ENCODE results near the gene COIL. TPM values are rescaled to one million over a fixed set of nuclear protein-coding genes. Genes with fewer than 3 reads are reported as not detected.

COIL gene
- total and polyA plus RNA-seq, 2 donors (not counting 3 experiments of a cell fraction or from before 2014, with no cell fraction given) = 4.2 to 20.6 TPM

DNA sequence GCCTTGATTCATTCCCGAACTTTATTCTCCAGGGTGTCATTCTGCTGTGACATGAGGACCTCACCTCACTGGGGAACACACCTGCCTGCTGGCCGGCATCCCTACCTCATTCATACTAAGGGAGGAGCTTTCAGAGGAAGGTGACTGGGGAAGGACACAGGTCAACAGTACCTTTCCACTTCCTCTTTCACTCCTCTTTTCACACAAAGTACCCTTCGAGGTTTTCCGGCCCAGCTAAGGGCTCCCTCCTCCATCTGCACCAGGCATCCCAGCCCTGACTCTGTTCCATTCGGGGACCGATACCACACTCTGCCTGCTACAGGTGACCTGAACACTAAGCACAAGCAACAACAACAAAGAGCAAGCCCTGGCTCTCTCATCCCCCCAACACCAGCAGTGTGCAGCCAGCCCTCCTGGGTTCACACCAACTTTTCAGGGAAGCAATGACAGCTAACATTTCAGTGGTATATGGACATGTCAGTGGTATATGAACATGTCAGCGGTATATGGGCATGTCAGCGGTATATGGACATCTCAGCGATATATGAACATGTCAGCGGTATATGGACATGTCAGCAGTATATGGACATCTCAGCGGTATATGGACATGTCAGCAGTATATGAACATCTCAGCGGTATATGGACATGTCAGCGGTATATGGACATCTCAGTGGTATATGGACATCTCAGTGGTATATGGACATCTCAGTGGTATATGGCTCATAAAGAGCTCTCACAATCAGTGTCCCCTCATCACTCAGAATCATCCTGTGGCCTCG, 63.0 kb downstream of the COIL start:
- no TSS peak for BruUV-seq (replicated peaks)
- Histone ChIP-seq H3K9ac (replicated peaks; ENCODE audit: extremely low read depth, insufficient read depth, low read length) (no peak overlapping the region), H3K4me1 (ENCODE audit: control insufficient read depth, extremely low read depth, insufficient read depth, low read length) (peaks cover 27% of the 10 kb centered on the region), H3K9me1 (replicated peaks; ENCODE audit: control insufficient read depth, extremely low read depth, insufficient read depth, low read length) (no peaks in the 10 kb centered on the region), H3K4me2 (ENCODE audit: insufficient read depth, low read length) (no peak overlapping the region), H3K27ac (ENCODE audit: insufficient read depth, low read depth, low read length) (no peak overlapping the region), H3K4me3 (replicated peaks in 1 of 3; ENCODE audit: insufficient read depth in 1 of 3, low read depth in 1 of 3, low read length in 3 of 3) (no peak overlapping the region), H3K79me2 (ENCODE audit: control insufficient read depth, insufficient read depth, low read length) (peaks cover 8% of the 10 kb centered on the region), H4K20me1 (replicated peaks; ENCODE audit: control insufficient read depth, extremely low read depth, insufficient read depth, low read length) (no peaks in the 10 kb centered on the region), H2AFZ (ENCODE audit: low read depth, low read length) (no peak overlapping the region), H3K9me3 (replicated peaks; ENCODE audit: control insufficient read depth, insufficient read depth, low read length) (no peaks in the 10 kb centered on the region), H3K36me3 (ENCODE audit: control insufficient read depth in 2 of 2, extremely low read depth in 1 of 2, insufficient read depth in 2 of 2, low read length in 2 of 2) (peaks cover 17 to 49% of the 10 kb centered on the region in 2 experiments), H3K27me3 (ENCODE audit: control insufficient read depth in 2 of 2, insufficient read depth in 2 of 2, low read length in 2 of 2) (no peaks in the 10 kb centered on the region)
- dilution Hi-C loops (cut with MboI; ENCODE audit: extremely low pct_ligation_motif_present, low sequenced_read_pairs) (no loop called here), intact Hi-C loops (cut with micrococcal nuclease) (no loop called here)
- FAIRE-seq = no peak
- TF ChIP-seq GATA2 (IDR thresholded peaks at IDR 0.05; ENCODE audit: insufficient read depth, insufficient read length, low read depth, low read length) (no peak), POLR2A (IDR thresholded peaks at IDR 0.05; ENCODE audit: low read depth, low read length) (no peak), JUN (IDR thresholded peaks at IDR 0.05; ENCODE audit: borderline replicate concordance, insufficient read depth, insufficient read length, low read depth) (no peak), EZH2 (IDR thresholded peaks at IDR 0.05; ENCODE audit: borderline replicate concordance, low read depth, low read length, severe bottlenecking) (no peak), MYC (IDR thresholded peaks at IDR 0.05; ENCODE audit: low read depth, low read length) (no peak), FOS (IDR thresholded peaks at IDR 0.05; ENCODE audit: borderline replicate concordance, insufficient read depth, low read length) (no peak), POLR2AphosphoS5 (IDR thresholded peaks at IDR 0.05; ENCODE audit: insufficient read depth, low read depth, low read length) (no peak)
- TF ChIP-seq, protein P1, sequence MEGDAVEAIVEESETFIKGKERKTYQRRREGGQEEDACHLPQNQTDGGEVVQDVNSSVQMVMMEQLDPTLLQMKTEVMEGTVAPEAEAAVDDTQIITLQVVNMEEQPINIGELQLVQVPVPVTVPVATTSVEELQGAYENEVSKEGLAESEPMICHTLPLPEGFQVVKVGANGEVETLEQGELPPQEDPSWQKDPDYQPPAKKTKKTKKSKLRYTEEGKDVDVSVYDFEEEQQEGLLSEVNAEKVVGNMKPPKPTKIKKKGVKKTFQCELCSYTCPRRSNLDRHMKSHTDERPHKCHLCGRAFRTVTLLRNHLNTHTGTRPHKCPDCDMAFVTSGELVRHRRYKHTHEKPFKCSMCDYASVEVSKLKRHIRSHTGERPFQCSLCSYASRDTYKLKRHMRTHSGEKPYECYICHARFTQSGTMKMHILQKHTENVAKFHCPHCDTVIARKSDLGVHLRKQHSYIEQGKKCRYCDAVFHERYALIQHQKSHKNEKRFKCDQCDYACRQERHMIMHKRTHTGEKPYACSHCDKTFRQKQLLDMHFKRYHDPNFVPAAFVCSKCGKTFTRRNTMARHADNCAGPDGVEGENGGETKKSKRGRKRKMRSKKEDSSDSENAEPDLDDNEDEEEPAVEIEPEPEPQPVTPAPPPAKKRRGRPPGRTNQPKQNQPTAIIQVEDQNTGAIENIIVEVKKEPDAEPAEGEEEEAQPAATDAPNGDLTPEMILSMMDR (IDR thresholded peaks at IDR 0.05; ENCODE audit: extremely low read depth in 1 of 2, insufficient read depth in 1 of 2, low read depth in 1 of 2, low read length in 2 of 2) = no peak
- TF ChIP-seq, protein P2, sequence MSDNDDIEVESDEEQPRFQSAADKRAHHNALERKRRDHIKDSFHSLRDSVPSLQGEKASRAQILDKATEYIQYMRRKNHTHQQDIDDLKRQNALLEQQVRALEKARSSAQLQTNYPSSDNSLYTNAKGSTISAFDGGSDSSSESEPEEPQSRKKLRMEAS (IDR thresholded peaks at IDR 0.05; ENCODE audit: insufficient read depth, insufficient read length) = no peak
- ChIA-PET POLR2A (no interaction called here), CTCF (interaction anchor here (1.0 kb wide), 1 partner anchor 78 kb away, joined by 3 read pairs; no protein-coding TSS in a partner anchor)
- no peak for DNase-seq (ENCODE audit: low read depth, low spot score)
